ENCODE data around the gene AKAP13. TPM values are rescaled to one million over a fixed set of nuclear protein-coding genes. Genes with fewer than 3 reads are reported as not detected.

AKAP13 gene
- total and polyA plus RNA-seq, 5 donors from 2014 or later, result 106 to 482 (median 112) TPM

- no peak overlapping the region for H3K27ac ChIP-seq (ENCODE audit: insufficient read depth, low read length, poor library complexity, severe bottlenecking)
- no peaks in the 10 kb centered on the region for H3K9me3 ChIP-seq (ENCODE audit: control insufficient read depth in 2 of 2, low read length in 2 of 2)
- H3K4me1 ChIP-seq (ENCODE audit: control insufficient read depth, insufficient read depth, low read length, poor library complexity, severe bottlenecking), result no peaks in the 10 kb centered on the region
- Mint-ChIP-seq H3K4me3 (no peak overlapping the region), H3K4me1 (peaks cover 0 to 7% (median 6%) of the 10 kb centered on the region in 4 donors), H3K9me3 (no peaks in the 10 kb centered on the region), H3K27me3 (no peaks in the 10 kb centered on the region), H3K36me3 (no peaks in the 10 kb centered on the region), H3K27ac (no peak overlapping the region)
- H3K27me3 ChIP-seq (ENCODE audit: control insufficient read depth, insufficient read depth, low read length), result no peaks in the 10 kb centered on the region
- DNase-seq (no peak), ATAC-seq (ENCODE audit: low read depth in 2 of 2) (no peak)
- H3K36me3 ChIP-seq (ENCODE audit: control insufficient read depth, insufficient read depth, low read length), result no peaks in the 10 kb centered on the region
- no peak overlapping the region for H3K4me3 ChIP-seq (ENCODE audit: low read depth, low read length)
Observed at GRCh38 chr15:85353516-85353915, 26.9 kb upstream of the AKAP13 start.

GRCh38 chr15:85354461-85354860 is 25.9 kb upstream of the AKAP13 start:
- no peak for DNase-seq
- no peak overlapping the region for H3K4me3 Mint-ChIP-seq
- no peaks in the 10 kb centered on the region for H3K27me3 ChIP-seq (ENCODE audit: control insufficient read depth, insufficient read depth, low read length)

GRCh38 chr15:85354948-85355347 is 25.5 kb upstream of the AKAP13 start:
- no peaks in the 10 kb centered on the region for H3K4me1 ChIP-seq (ENCODE audit: control insufficient read depth, insufficient read depth, low read length, poor library complexity, severe bottlenecking)
- H3K27ac Mint-ChIP-seq, result no peak overlapping the region

More at GRCh38 chr15:85354461-85354860, 25.9 kb upstream of the AKAP13 start:
- H3K4me3 ChIP-seq (ENCODE audit: low read depth, low read length), result no peak overlapping the region
- Mint-ChIP-seq H3K27ac (no peak overlapping the region), H3K27me3 (no peaks in the 10 kb centered on the region), H3K4me1 (peaks cover under 1 to 7% (median 6%) of the 10 kb centered on the region in 4 donors), H3K9me3 (no peaks in the 10 kb centered on the region), H3K36me3 (no peaks in the 10 kb centered on the region)
- H3K4me1 ChIP-seq (ENCODE audit: control insufficient read depth, insufficient read depth, low read length, poor library complexity, severe bottlenecking), result no peaks in the 10 kb centered on the region
- no peak overlapping the region for H3K27ac ChIP-seq (ENCODE audit: insufficient read depth, low read length, poor library complexity, severe bottlenecking)
- no peaks in the 10 kb centered on the region for H3K9me3 ChIP-seq (ENCODE audit: control insufficient read depth in 2 of 2, low read length in 2 of 2)
- no peak for ATAC-seq (ENCODE audit: low read depth in 2 of 2)
- H3K36me3 ChIP-seq (ENCODE audit: control insufficient read depth, insufficient read depth, low read length), result no peaks in the 10 kb centered on the region

GRCh38 chr15:85356276-85356675 is 24.1 kb upstream of the AKAP13 start:
- no peaks in the 10 kb centered on the region for H3K27me3 Mint-ChIP-seq
- peaks cover 6 to 7% (median 6%) of the 10 kb centered on the region in 4 donors for H3K4me1 Mint-ChIP-seq
- peak overlapping the region in 1 of 3 donors; percentile 32 for H3K27ac Mint-ChIP-seq
- H3K36me3 Mint-ChIP-seq, result no peaks in the 10 kb centered on the region
- H3K4me3 Mint-ChIP-seq, result no peak overlapping the region
- no peaks in the 10 kb centered on the region for H3K4me1 ChIP-seq (ENCODE audit: control insufficient read depth, insufficient read depth, low read length, poor library complexity, severe bottlenecking)
- no peaks in the 10 kb centered on the region for H3K9me3 ChIP-seq (ENCODE audit: control insufficient read depth in 2 of 2, low read length in 2 of 2)
- ATAC-seq (ENCODE audit: low read depth in 2 of 2) (no peak), DNase-seq (no peak)
- H3K27ac ChIP-seq (ENCODE audit: insufficient read depth, low read length, poor library complexity, severe bottlenecking), result no peak overlapping the region
- no peaks in the 10 kb centered on the region for H3K27me3 ChIP-seq (ENCODE audit: control insufficient read depth, insufficient read depth, low read length)
- H3K9me3 Mint-ChIP-seq, result no peaks in the 10 kb centered on the region
- no peaks in the 10 kb centered on the region for H3K36me3 ChIP-seq (ENCODE audit: control insufficient read depth, insufficient read depth, low read length)
- H3K4me3 ChIP-seq (ENCODE audit: low read depth, low read length), result no peak overlapping the region

More at GRCh38 chr15:85354948-85355347, 25.5 kb upstream of the AKAP13 start:
- ATAC-seq (ENCODE audit: low read depth in 2 of 2) (no peak), DNase-seq (no peak)
- Histone ChIP-seq H3K4me3 (ENCODE audit: low read depth, low read length) (no peak overlapping the region), H3K27ac (ENCODE audit: insufficient read depth, low read length, poor library complexity, severe bottlenecking) (no peak overlapping the region), H3K27me3 (ENCODE audit: control insufficient read depth, insufficient read depth, low read length) (no peaks in the 10 kb centered on the region), H3K9me3 (ENCODE audit: control insufficient read depth in 2 of 2, low read length in 2 of 2) (no peaks in the 10 kb centered on the region), H3K36me3 (ENCODE audit: control insufficient read depth, insufficient read depth, low read length) (no peaks in the 10 kb centered on the region)
- Mint-ChIP-seq H3K4me1 (peaks cover 5 to 7% (median 6%) of the 10 kb centered on the region in 4 donors), H3K27me3 (no peaks in the 10 kb centered on the region), H3K9me3 (no peaks in the 10 kb centered on the region), H3K4me3 (no peak overlapping the region), H3K36me3 (no peaks in the 10 kb centered on the region)

- no peaks in the 10 kb centered on the region for H3K36me3 ChIP-seq (ENCODE audit: control insufficient read depth, insufficient read depth, low read length)
Observed at GRCh38 chr15:85361323-85361722, 19.1 kb upstream of the AKAP13 start.

GRCh38 chr15:85362436-85363081 is 17.8 kb upstream of the AKAP13 start:
- H3K36me3 ChIP-seq (ENCODE audit: control insufficient read depth, insufficient read depth, low read length), result no peaks in the 10 kb centered on the region
- Mint-ChIP-seq H3K36me3 (no peaks in the 10 kb centered on the region), H3K4me1 (peaks cover 5 to 12% (median 7%) of the 10 kb centered on the region in 4 donors), H3K27me3 (no peaks in the 10 kb centered on the region), H3K9me3 (no peaks in the 10 kb centered on the region), H3K4me3 (no peak overlapping the region), H3K27ac (no peak overlapping the region)
- H3K4me1 ChIP-seq (ENCODE audit: control insufficient read depth, insufficient read depth, low read length, poor library complexity, severe bottlenecking), result peaks cover 3% of the 10 kb centered on the region
- no peak overlapping the region for H3K27ac ChIP-seq (ENCODE audit: insufficient read depth, low read length, poor library complexity, severe bottlenecking)
- H3K27me3 ChIP-seq (ENCODE audit: control insufficient read depth, insufficient read depth, low read length), result no peaks in the 10 kb centered on the region
- DNase-seq (no peak), ATAC-seq (ENCODE audit: low read depth in 2 of 2) (no peak)
- no peaks in the 10 kb centered on the region for H3K9me3 ChIP-seq (ENCODE audit: control insufficient read depth in 2 of 2, low read length in 2 of 2)
- no peak overlapping the region for H3K4me3 ChIP-seq (ENCODE audit: low read depth, low read length)

More at GRCh38 chr15:85361323-85361722, 19.1 kb upstream of the AKAP13 start:
- no peaks in the 10 kb centered on the region for H3K27me3 Mint-ChIP-seq
- no peaks in the 10 kb centered on the region for H3K27me3 ChIP-seq (ENCODE audit: control insufficient read depth, insufficient read depth, low read length)
- DNase-seq (no peak), ATAC-seq (ENCODE audit: low read depth in 2 of 2) (no peak)
- no peaks in the 10 kb centered on the region for H3K36me3 Mint-ChIP-seq
- no peaks in the 10 kb centered on the region for H3K4me1 ChIP-seq (ENCODE audit: control insufficient read depth, insufficient read depth, low read length, poor library complexity, severe bottlenecking)
- peaks cover 4 to 12% (median 6%) of the 10 kb centered on the region in 4 donors for H3K4me1 Mint-ChIP-seq
- no peak overlapping the region for H3K27ac ChIP-seq (ENCODE audit: insufficient read depth, low read length, poor library complexity, severe bottlenecking)
- H3K4me3 ChIP-seq (ENCODE audit: low read depth, low read length), result no peak overlapping the region
- H3K9me3 ChIP-seq (ENCODE audit: control insufficient read depth in 2 of 2, low read length in 2 of 2), result no peaks in the 10 kb centered on the region
- no peak overlapping the region for H3K27ac Mint-ChIP-seq
- no peak overlapping the region for H3K4me3 Mint-ChIP-seq
- H3K9me3 Mint-ChIP-seq, result no peaks in the 10 kb centered on the region

- H3K36me3 Mint-ChIP-seq, result no peaks in the 10 kb centered on the region
- H3K9me3 Mint-ChIP-seq, result no peaks in the 10 kb centered on the region
- no peaks in the 10 kb centered on the region for H3K36me3 ChIP-seq (ENCODE audit: control insufficient read depth, insufficient read depth, low read length)
- ATAC-seq (ENCODE audit: low read depth in 2 of 2) (no peak), DNase-seq (no peak)
- no peak overlapping the region for H3K4me3 ChIP-seq (ENCODE audit: low read depth, low read length)
- peaks cover 5% of the 10 kb centered on the region for H3K4me1 ChIP-seq (ENCODE audit: control insufficient read depth, insufficient read depth, low read length, poor library complexity, severe bottlenecking)
- peaks cover 15% of the 10 kb centered on the region for H3K27me3 Mint-ChIP-seq
- H3K27ac Mint-ChIP-seq, result no peak overlapping the region
- H3K4me3 Mint-ChIP-seq, result no peak overlapping the region
- peaks cover 4 to 10% (median 6%) of the 10 kb centered on the region in 4 donors for H3K4me1 Mint-ChIP-seq
- no peak overlapping the region for H3K27ac ChIP-seq (ENCODE audit: insufficient read depth, low read length, poor library complexity, severe bottlenecking)
- H3K9me3 ChIP-seq (ENCODE audit: control insufficient read depth in 2 of 2, low read length in 2 of 2), result no peaks in the 10 kb centered on the region
- H3K27me3 ChIP-seq (ENCODE audit: control insufficient read depth, insufficient read depth, low read length), result no peaks in the 10 kb centered on the region
Observed at GRCh38 chr15:85365980-85366379, 14.4 kb upstream of the AKAP13 start.

GRCh38 chr15:85367741-85368140 is 12.7 kb upstream of the AKAP13 start:
- Histone ChIP-seq H3K36me3 (ENCODE audit: control insufficient read depth, insufficient read depth, low read length) (no peaks in the 10 kb centered on the region), H3K4me3 (ENCODE audit: low read depth, low read length) (no peak overlapping the region), H3K9me3 (ENCODE audit: control insufficient read depth in 2 of 2, low read length in 2 of 2) (no peaks in the 10 kb centered on the region), H3K4me1 (ENCODE audit: control insufficient read depth, insufficient read depth, low read length, poor library complexity, severe bottlenecking) (peaks cover 5% of the 10 kb centered on the region), H3K27ac (ENCODE audit: insufficient read depth, low read length, poor library complexity, severe bottlenecking) (no peak overlapping the region), H3K27me3 (ENCODE audit: control insufficient read depth, insufficient read depth, low read length) (no peaks in the 10 kb centered on the region)
- Mint-ChIP-seq H3K9me3 (no peaks in the 10 kb centered on the region), H3K4me1 (peaks cover 4 to 10% (median 6%) of the 10 kb centered on the region in 4 donors), H3K4me3 (no peak overlapping the region), H3K27me3 (peaks cover 16% of the 10 kb centered on the region), H3K27ac (no peak overlapping the region), H3K36me3 (no peaks in the 10 kb centered on the region)
- ATAC-seq (ENCODE audit: low read depth in 2 of 2), result peak in 1 of 2 donors; percentile 43
- no peak for DNase-seq
